Inflammatory macrophage treated with lipopolysaccharide for 1 hour (primary cell): ENCODE measurements around the gene NPAS3.

Experiments used
- DNase-seq, 2 donors: peaks; one replicate each; pipeline ENCODE4 v3.0.0-alpha.2; 2020 to 2022

NPAS3 gene

GRCh38 chr14:33273978-33274377 is 335.3 kb downstream of the NPAS3 start:
- no peak for DNase-seq

- DNase-seq = no peak
These were observed 337.2 kb downstream of the NPAS3 start for GRCh38 chr14:33275879-33276278.

GRCh38 chr14:33279865-33280264 is 341.2 kb downstream of the NPAS3 start:
- DNase-seq = no peak

GRCh38 chr14:33280646-33281045 is 342.0 kb downstream of the NPAS3 start:
- no peak for DNase-seq

DNA sequence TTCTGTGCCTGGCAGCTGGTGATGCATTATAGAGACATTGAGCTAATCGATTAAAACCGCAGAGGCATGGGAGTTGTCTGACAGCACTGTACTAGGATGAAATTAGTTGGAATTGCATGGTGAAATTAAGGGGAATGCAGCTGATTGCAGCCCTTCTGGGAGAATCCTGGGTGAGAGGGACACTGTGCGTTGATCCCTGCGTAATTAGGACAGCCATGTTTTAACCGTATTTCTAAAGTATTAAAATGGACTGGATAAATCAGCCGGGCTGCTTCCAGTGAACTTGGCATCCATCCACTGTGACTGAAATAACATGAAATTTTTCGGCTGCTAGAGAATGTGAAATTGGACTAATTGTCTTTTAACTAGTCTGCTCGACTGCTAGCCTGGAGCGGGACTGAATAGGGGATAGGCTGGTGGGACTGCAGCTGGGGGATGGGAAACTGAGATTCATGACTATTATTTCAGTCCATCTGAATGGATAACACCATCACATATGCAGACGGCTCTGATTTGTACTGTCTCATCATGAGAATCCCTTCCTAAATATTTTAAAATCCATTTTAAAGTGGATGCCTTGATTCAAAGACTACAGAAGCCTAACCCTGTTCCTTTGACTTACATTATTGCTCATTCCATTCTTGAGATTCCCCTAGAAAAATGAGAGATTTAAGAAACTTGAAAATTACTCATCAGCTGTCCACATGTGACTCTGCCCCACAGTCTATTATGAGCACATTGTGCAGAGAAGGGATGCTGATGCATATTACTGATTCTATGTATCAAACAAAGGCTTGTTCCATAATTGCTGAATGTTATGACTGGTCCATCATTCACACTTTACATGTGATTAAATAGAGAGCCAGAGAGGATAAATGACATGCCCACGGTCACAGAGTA is 343.9 kb downstream of the NPAS3 start:
- no peak for DNase-seq

- no peak for DNase-seq
These were observed 347.4 kb downstream of the NPAS3 start for GRCh38 chr14:33285902-33286700.

GRCh38 chr14:33287189-33287588 is 348.5 kb downstream of the NPAS3 start:
- no peak for DNase-seq

DNA sequence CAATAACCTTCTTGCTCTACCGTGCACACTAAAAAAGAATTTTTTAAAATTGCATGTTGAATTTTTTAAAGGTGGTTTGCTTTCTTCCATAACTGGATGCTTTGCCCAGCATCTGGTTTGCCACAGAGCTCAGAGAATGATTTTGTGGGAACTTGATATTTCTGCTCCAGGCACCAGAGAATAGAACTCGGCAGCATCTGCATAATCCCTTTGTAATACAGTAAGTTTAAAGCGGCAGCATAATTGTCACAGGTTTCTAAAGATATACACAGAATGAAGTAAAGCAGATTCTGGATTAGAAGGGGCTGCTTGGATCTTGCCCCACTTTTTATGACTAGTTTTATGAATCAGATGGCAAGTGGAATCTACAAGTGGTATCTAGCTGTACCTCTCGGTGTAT is 352.0 kb downstream of the NPAS3 start:
- no peak for DNase-seq

DNA sequence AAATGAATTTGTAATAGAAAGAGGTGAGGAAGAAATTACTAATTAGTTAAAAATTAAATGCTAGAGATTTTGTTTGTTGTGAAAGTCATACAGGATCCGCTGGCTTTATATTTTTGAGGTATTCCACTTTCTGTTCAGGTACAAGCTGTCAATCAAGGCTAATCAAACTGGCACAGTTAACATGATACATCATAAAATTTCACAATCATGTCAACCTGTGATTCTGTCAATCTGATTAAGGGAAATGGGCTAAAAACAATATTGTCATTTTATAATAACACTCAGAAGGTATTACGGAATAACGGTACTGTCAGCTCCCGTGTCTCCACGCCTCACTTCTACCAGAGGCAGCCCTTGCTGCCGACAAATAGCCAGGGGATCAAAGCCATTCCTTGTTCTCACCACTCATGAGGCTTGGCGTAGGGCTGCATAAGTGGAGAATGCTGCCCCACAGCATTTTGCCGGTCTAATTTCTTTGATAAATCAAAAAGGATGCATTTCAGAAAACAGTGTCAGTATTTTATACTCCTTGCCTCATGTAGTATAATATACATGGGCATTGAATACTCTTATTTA is 352.9 kb downstream of the NPAS3 start:
- DNase-seq = no peak

DNA sequence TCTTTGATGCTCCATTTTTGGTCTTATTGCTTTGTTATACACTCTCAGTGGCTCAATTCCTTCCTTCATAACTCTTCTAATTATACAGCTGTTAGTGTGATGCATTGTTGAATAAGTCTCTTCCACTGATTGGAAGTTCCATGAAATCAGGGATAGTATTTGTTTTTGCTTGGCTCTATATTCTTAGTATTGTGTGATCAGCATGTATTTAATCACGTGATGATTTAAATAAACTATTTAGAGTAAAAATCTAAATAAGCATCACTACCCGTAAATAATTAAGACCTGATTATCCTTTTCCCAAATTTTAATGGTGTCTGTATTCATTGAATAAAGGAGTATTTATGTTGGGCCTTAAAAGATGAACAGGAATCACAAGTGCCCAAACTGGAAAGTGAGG is 355.7 kb downstream of the NPAS3 start:
- DNase-seq = no peak

- no peak for DNase-seq
These were observed 358.9 kb downstream of the NPAS3 start for GRCh38 chr14:33297565-33297964.

DNA sequence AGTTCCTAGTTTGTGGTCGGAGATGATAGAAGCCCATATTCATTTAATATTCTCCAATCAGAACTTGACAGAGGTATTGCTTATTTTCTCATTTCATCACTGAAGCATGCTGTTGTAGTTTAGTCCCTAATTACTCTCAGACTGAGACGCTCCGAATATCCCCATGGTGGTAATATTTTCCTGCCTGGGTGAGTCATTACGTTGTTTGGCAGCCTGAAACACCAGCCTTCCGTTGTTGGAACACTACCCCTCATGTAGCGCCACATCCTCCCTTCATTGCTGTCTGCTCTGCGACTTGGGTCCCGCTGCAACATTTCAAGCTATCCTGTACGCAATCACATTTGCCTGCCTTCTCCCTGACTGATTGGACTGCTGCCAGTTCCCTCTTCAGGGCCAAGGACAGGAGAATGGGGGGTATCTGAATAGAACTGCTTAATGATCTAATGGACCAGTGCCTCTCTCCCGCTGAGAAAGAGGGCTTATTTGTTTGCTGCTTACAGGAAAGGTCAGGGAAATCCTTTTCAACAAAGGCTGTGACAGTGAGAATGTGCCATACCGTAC is 369.1 kb downstream of the NPAS3 start:
- DNase-seq = no peak

DNA sequence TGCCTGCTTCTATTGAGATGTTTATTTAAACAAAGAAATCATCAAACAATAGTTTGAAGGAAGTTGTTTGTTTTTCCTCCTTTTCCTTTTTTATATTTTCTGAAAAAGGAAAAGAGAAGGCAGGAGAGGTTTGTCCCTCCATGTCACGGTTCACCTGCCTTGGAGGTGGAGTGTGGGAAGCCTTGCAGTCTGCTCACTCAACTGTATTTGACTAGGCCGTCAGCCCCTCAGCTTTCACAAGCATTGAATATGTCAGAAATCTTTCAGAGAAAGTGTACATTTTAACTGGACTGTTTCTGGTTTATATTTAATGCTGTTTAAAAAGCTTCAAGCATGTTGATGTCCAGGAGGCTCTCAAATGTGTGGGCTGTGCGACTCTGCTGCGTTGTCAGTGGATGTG is 370.4 kb downstream of the NPAS3 start:
- DNase-seq = no peak

DNA sequence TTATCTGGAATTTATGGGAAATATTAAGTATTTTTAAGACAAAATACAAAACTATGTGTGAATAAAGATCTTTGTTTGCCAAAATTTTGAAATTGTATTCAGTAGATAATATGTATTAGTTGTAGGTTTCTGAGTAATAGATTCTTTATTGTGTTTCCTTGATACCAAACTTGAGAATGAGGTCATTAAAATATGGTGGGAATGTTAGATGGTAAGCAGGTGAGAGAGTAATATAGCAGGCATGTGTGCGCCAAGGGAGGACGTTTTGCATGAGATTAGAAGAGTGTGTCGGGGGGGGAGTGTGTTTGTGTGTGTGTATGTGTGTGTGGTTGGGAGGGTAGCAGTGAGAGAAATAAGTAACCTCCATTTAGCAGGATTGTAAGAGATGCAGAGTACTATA is 376.5 kb downstream of the NPAS3 start:
- DNase-seq = no peak

DNA sequence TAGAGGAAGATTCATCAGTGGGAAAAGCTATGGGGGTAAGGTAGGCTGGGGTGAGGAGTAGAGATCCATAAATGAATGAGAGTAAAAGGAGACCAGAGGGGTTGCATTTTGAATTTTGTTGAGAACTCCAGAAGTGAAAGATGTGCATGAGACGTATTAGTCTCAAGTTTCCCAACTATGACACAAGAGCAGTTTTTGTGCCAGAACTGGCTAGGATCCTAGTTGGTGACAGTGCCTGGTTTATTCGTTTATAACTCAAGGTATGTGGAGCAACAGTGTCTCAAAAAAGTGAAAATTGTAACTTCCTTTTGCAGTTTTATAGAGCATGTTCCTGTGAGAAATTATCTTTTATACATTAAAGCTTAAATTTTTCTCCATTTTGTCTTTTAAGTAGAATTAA is 377.0 kb downstream of the NPAS3 start:
- no peak for DNase-seq

DNA sequence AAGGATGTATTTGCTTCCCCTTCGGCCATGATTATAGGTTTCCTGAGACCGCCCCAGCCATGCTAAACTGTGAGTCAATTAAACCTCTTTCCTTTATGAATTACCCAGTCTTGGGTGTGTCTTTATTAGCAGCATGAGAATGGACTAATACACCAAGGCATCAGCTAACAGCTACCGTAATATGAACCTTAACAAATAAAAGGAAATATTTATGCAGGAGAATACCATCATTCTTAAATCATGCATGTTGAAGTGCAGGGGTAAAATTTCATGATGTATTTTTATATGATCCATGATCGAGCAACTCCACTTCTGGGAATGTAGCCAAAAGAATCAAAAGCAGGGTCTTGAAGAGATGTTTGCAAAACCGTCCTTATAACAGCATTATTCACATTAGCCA is 379.0 kb downstream of the NPAS3 start:
- no peak for DNase-seq

- DNase-seq = no peak
These were observed 385.3 kb downstream of the NPAS3 start for GRCh38 chr14:33323979-33324378.

GRCh38 chr14:33331176-33331949 is 392.7 kb downstream of the NPAS3 start:
- no peak for DNase-seq

GRCh38 chr14:33332497-33332896 is 393.8 kb downstream of the NPAS3 start:
- DNase-seq = no peak

GRCh38 chr14:33335366-33335765 is 396.7 kb downstream of the NPAS3 start:
- DNase-seq = no peak

DNA sequence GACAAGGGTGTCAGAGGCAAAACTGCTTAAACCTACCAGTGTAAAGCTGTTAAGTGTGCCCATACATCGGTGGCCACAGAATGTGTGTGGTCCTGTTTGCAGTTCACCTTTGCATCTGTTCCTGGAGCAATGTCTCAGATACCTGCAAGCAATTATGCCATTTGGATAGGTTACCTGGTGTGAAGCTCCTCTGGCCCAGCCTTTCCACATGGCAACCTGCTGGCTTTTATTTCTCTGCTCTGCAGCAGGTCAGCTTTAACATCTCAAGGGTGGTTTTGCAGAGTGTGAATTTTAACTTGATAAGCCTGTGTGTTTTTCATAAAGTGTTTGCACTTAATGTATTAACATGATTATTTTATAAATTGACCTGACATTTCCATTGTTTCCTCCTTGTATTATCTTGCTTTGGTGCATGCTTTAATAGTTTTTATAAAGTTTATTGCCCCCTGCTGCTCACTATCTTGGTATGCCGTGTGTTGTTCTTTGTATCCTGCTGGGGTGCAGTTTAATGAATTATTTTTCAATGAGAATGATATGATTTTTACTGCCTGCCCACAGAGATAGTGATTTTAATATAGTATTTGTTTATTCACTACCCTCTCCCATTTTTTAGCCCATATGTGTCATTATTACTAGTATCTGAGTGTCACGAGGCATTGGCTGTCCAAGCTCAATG is 403.8 kb downstream of the NPAS3 start:
- no peak for DNase-seq

GRCh38 chr14:33343016-33343415 is 404.3 kb downstream of the NPAS3 start:
- DNase-seq = no peak
